H4 (cell line): ENCODE results near the gene FARP1. TPM values are rescaled to one million over a fixed set of nuclear protein-coding genes. Genes with fewer than 3 reads are reported as not detected.

ENCODE experiments used
- DNase-seq: peaks from one replicate; pipeline ENCODE4 v3.0.0-alpha.2; 2015; ENCODE audit warnings: low spot score
- total RNA-seq: library from RNA; depleted of rRNA; stranded (reverse); fragments of >200 nt; shearing (Covaris generic); gene quantifications from 2 replicates; pipeline ENCODE4 v1.2.3, GENCODE V29; 2014

Gene FARP1
- total RNA-seq, 1 experiment from 2014 or later: 6.3 TPM

- no peak for DNase-seq
Measured at GRCh38 chr13:98480915-98481877, 338.3 kb downstream of the FARP1 start.

DNA sequence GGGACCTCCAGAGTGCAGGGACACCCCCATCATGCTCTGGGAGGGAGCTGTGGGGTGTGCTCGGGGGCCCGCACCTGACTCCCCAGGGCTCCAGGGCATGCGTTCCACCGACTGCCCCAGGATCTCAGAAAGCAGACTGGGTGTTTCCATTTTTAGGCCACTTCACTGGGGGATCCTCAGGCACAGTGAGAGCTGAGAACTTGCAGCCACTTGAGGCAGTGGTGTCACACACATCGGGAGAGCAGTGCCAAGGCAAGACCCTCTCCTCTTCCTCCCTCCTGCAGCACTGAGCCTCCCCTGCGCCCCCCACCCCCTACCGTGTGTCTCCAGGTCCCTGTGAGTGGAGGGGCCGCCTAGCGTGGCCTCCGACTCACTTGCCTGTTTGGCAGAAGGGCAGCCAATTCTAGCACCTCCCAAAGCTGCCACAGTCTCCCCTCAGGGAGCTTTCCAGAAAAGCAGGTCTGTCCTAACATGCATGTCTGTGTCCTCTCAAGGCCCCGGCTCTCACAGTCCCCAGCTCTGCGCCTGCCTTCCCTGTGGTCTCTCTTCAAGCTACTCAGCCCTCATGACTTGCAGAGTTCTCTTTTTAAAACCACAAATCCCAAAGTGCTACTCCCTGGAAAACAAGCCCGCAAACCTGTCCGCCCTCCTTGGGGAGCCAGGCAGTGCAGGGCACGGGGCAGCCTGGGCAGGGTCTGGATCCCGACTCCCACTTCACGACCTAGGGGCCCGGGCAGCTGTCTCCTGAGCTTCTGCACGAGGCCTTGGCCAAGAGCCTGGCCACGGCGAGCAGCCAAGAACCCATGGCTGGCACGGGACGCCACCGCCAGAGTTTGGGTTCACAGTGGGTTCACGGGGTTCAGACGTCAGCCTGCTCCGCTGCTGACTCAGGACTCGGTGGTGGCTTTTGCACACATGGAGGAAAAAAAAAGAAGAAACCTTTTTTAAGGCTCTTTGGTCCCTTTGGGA, 339.9 kb downstream of the FARP1 start:
- DNase-seq: peak; percentile 72

GRCh38 chr13:98483601-98484288, 340.9 kb downstream of the FARP1 start:
- no peak for DNase-seq

DNA sequence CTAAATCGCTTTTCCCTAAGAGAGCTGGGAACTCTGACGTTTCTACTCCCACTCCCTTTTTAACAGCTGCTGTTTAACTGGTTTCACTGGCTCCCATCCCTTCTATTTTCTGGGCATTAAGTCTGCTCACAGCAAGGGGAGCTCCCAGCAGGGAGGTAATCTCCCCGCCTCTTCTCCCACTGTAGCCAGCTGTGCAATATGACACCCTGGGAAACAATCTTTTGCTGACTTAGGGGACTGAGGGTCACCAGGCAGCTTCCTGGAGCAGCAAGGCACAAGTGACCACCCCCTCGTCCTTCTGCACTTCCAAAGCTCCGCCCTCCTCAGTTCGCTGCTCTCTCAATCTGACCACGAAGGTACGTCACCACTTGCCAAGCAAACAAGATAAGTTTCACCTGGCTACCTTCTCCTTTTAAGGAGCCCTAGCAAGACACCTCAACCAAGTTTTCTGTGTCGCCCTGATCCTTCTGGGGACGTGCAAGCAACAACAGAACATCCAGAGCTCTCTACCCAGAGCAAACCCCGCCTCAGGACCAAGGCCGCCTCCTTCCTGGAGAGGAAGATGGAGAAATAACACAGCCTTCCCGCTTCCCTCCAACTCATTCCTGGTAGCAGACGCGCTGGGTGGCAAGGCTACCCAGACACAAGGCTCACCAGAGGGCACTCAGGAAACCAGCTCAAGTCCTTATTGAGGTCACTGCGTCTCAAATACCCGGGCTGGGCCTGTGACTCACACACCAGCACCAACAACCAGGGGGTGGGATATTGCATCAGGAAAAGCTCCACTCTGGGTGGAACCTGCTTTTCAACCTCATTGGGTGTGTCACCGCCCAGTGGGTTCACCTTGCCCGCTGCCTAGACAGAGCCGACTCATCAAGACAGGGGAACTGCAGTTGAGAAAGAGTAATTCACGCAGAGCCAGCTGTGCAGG, 341.7 kb downstream of the FARP1 start:
- peak; percentile 96 for DNase-seq

DNA sequence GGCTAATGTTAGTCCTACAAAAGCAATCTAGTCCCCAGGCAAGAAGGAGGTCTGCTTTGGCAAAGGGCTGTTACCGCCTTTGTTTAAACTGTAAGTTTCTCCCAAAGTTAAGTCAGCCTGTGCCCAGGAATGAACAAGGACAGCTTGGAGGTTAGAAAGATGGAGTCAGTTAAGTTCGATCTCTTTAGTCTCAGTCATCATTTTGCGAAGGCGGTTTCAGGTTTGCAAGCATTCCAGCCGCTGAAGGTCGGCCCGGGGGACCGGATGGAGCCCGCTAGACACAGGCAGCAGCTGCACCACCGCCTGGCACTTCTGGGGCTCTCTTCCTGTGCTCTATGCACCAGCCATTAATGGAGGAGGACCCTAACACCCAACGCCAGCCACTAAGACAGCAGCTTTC, 342.7 kb downstream of the FARP1 start:
- no peak for DNase-seq

DNA sequence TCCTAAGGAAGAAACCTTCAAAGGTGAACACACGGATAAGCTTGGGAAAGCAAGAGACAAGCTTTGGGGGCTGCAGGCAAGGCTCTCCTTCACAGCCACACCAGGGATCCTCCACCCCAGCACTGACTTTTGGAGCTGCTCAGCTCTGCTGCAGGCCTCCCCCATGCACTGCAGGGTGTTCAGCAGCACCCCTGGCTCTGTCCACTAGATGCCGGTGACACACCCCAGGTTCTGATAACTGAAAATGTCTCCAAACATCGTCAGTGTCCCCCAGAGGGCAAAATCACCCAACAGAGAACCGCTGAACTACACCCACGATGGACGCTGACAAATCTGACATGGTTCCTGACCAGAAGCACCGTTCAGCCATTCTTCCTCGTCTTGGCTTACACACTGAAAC, 343.5 kb downstream of the FARP1 start:
- DNase-seq: no peak

GRCh38 chr13:98487016-98487415, 344.1 kb downstream of the FARP1 start:
- DNase-seq: no peak

DNA sequence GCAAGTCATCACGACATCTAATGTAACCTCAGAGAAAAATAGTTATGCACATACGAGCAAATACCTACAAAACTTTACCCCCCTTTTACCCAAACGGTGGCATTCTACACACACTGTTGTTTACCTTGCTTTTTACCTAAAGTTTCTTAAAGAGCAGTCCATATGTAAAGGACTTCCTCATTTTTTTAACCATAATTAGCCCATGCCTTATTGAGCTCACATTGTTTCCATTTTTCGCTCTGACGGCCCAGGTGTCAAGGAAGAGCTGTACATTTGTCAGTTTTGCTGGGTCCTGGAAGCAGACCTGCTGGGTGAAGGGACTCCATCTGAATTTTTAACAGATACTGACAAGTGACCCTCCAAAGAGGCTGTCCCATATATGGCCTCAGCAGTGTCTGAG, 344.6 kb downstream of the FARP1 start:
- no peak for DNase-seq

- DNase-seq: no peak
Measured at GRCh38 chr13:98488736-98489135, 345.8 kb downstream of the FARP1 start.

GRCh38 chr13:98489446-98490194, 346.7 kb downstream of the FARP1 start:
- no peak for DNase-seq

DNA sequence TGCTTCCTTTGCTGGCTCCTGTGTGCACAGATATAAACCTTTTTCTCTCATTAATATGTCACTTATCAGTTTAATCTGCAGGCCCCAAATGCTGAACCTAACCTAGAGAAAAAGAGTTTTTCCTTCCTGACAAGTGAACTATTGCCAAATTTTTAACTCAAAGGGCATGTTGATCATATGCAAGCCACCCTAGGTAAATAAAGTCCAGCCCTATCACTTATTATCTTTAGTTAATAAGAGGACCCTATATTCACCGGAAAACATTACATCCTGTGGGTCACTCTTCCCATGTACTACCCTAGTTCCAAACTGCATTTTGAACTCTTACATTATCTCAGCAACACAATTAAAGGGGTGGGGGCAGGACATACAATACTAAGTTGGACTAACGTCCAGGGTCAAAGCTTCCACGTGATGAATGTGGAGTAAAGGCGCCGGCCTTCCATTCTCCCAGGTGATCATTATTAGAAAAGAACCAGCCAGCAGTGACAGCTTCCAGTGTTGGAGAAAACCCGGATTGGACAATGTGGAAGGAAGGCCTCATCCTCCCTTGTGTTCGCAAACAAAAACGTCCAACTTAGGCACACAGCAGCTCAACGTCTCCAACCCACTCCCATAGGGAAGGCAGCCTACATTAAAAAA, 347.4 kb downstream of the FARP1 start:
- DNase-seq: no peak

DNA sequence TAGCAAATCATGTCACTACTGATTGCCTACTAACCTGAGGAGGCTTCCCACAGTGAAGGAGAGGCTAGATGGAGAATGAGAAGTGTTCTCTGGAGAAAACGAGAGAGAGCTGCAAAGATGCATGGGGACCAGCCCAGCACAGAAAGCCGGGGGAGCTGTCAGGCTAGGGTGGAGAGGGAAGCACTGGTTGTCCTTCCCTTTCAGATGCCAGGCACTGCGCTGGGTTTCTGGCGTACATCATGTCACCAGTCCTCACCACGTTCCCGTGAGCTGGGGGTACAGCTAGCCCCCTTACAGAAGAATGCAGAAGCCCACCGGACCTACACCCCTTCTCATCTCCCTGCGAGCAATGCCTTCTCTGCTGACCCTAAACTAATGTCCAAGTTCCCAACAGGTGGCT, 348.0 kb downstream of the FARP1 start:
- no peak for DNase-seq

DNA sequence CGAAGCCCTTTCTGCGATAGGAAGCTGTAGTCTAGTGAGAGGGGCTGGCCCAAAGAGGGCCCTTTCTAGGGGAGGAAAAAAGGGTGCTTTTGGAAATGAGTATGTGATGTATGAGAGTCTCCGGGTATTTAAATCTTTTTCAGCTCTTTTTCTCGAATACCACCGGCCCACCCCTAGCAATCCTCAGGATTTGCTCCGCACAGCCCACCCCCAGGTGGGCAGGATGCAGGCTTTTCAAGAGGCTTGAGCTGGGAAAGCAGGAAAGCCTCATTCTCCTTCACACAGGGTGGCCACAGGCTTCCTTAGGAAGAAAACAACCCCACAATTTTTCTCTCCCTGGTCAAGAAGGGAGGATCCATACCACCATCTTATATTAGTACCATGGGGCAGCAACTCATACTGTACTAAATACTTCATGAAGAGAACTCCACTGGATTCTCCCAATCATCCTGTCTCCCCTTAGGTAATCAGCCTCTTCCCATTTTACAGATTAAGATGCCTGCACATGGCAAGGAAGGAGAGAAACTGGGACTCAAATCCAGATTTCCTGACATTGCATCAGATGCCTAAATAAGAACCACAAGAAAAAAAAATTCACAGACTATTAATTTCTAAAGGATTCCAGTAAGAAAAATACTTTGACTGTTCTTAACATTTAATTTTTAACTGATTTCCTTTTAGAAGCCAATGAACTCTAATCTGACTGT, 349.6 kb downstream of the FARP1 start:
- DNase-seq: no peak

DNA sequence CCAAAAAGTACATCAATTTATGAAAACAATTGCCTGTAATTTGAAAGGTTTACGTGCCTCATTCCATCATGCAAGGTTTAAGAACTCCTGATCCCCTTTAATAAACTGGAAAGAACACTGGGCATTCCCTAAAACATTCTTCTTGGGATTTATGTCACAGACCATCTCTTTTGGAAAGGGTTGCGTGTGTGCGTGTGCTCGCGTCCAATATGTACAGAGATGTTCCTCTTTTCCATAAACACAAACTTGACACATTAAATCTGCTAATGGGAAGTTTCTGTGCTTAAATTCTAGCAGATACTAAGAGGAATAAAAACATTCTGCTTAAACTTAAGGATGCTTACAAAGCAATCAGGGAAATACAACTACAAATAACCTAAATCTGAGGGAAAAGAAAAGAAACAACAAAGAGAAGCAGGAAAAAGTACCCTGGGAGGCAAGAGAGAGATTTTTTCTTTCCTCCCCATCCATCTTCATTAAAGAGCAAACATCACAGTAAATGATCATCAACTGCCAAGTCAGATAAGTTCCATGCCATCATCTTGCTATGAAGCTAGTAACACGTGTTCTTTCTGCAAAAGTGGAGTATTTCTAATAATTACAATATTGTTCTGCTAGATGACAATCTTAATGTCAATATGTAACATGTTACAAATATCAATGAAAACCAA, 350.3 kb downstream of the FARP1 start:
- DNase-seq: no peak

GRCh38 chr13:98494769-98495168, 351.9 kb downstream of the FARP1 start:
- no peak for DNase-seq

DNA sequence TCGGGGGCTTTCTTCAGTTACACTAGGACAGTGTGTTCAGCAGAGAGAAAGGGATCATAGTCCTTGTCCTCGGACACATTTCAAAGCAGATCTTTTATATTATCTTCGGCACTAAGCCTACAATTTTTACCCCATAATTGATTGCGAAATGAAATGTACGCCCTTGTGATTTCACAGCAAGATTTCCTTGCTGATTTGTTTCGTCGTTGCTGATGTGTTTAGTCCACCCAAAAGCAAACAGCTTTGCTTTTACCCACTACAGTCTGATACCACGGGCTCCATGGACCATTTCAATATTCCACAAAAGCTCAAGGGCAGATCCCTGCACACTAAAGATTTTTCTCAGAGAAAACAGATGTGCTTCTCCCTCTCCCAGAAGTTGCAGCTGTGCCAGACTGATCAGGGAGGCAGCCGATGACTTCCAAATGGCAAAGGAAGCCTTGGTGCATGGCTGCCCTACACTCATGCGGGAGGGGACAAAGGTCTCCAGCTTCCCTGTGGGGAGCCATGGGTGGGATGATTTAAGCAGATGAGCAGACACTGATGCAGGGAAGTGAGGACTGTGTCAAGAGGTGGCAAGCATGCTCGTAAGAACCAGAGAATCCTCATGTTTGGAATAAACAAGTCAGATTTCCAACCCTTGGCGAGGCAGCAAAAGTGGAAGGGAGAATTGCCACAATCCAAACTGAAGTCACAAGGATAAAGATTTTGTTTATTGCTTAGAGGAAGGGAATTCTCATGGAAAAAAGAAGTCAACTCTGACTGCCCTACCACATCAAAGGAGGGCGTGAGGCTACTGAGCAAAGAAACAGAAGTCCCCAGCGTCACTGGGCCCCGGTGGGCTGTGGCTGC, 353.0 kb downstream of the FARP1 start:
- peak; percentile 58 for DNase-seq

GRCh38 chr13:98496479-98496791, 353.5 kb downstream of the FARP1 start:
- DNase-seq: no peak
